ENCODE data around the gene ATG7. TPM values are rescaled to one million over a fixed set of nuclear protein-coding genes. Genes with fewer than 3 reads are reported as not detected.

Gene ATG7
- total RNA-seq, 1 experiment from 2014 or later = 29.3 TPM

- no peaks in the 10 kb centered on the region for H3K9me3 ChIP-seq (ENCODE audit: control insufficient read depth in 1 of 2, insufficient read depth in 1 of 2, low read depth in 1 of 2, low read length in 2 of 2)
- ChIA-PET RAD21 (ENCODE audit: low non-redundant PET in 1 of 2, low total read pairs in 2 of 2, uncharacterized antibody in 2 of 2, unreplicated experiment in 2 of 2) (no interaction called here), POLR2A (no interaction called here), CTCF (no interaction called here)
- no peaks in the 10 kb centered on the region for H3K79me2 ChIP-seq (ENCODE audit: insufficient read depth, low read length)
- H3K9me2 ChIP-seq (ENCODE audit: insufficient read depth) = no peaks in the 10 kb centered on the region
- H3K4me1 ChIP-seq (ENCODE audit: control insufficient read depth in 1 of 2, insufficient read depth in 2 of 2, low read length in 2 of 2) = peaks cover 5 to 6% of the 10 kb centered on the region in 2 experiments
- no peaks in the 10 kb centered on the region for H3K27me3 ChIP-seq (ENCODE audit: insufficient read depth, low read length)
- BruUV-seq (replicated peaks) = no TSS peak
- no peak overlapping the region for H3K4me3 ChIP-seq (replicated peaks in 1 of 2; ENCODE audit: low read depth in 1 of 2, low read length in 2 of 2)
- no peak for ATAC-seq
- H3K4me2 ChIP-seq (ENCODE audit: low read length) = no peak overlapping the region
- no peak overlapping the region for H3K9ac ChIP-seq (ENCODE audit: low read length)
- no peak for TF ChIP-seq EZH2phosphoT487 (IDR thresholded peaks at IDR 0.05; ENCODE audit: borderline replicate concordance)
- no peak for TF ChIP-seq CBX3 (IDR thresholded peaks at IDR 0.05; ENCODE audit: low read depth)
- no peak for TF ChIP-seq POLR2A (IDR thresholded peaks at IDR 0.05; ENCODE audit: borderline replicate concordance, extremely low read depth, insufficient read depth, insufficient read length)
- no peak for TF ChIP-seq EGR1 (IDR thresholded peaks at IDR 0.05; ENCODE audit: low read depth)
- no peak for TF ChIP-seq ATF3 (IDR thresholded peaks at IDR 0.05)
- no peak for DNase-seq (ENCODE audit: low read depth, low spot score)
- no peak overlapping the region for H2AFZ ChIP-seq (ENCODE audit: low read depth, low read length, poor library complexity, severe bottlenecking)
- no peaks in the 10 kb centered on the region for H3K36me3 ChIP-seq (ENCODE audit: control insufficient read depth in 1 of 2, insufficient read depth in 2 of 2, low read length in 2 of 2)
- no peak overlapping the region for H3K27ac ChIP-seq (ENCODE audit: low read depth, low read length)
- intact Hi-C loops (cut with micrococcal nuclease) = no loop called here
- no peaks in the 10 kb centered on the region for H4K20me1 ChIP-seq (ENCODE audit: insufficient read depth)
Observed at GRCh38 chr3:11481556-11481955, 209.4 kb downstream of the ATG7 start.

- no peaks in the 10 kb centered on the region for H4K20me1 ChIP-seq (ENCODE audit: insufficient read depth)
- H3K27ac ChIP-seq (ENCODE audit: low read depth, low read length) = no peak overlapping the region
- no peaks in the 10 kb centered on the region for H3K9me2 ChIP-seq (ENCODE audit: insufficient read depth)
- no peaks in the 10 kb centered on the region for H3K9me3 ChIP-seq (ENCODE audit: control insufficient read depth in 1 of 2, insufficient read depth in 1 of 2, low read depth in 1 of 2, low read length in 2 of 2)
- peaks cover 5 to 6% of the 10 kb centered on the region in 2 experiments for H3K4me1 ChIP-seq (ENCODE audit: control insufficient read depth in 1 of 2, insufficient read depth in 2 of 2, low read length in 2 of 2)
- H3K36me3 ChIP-seq (ENCODE audit: control insufficient read depth in 1 of 2, insufficient read depth in 2 of 2, low read length in 2 of 2) = no peaks in the 10 kb centered on the region
- no peak overlapping the region for H3K4me2 ChIP-seq (ENCODE audit: low read length)
- ATAC-seq (no peak), DNase-seq (ENCODE audit: low read depth, low spot score) (no peak)
- no peak overlapping the region for H3K9ac ChIP-seq (ENCODE audit: low read length)
- intact Hi-C loops (cut with micrococcal nuclease) = no loop called here
- no peak overlapping the region for H3K4me3 ChIP-seq (replicated peaks in 1 of 2; ENCODE audit: low read depth in 1 of 2, low read length in 2 of 2)
- H3K27me3 ChIP-seq (ENCODE audit: insufficient read depth, low read length) = no peaks in the 10 kb centered on the region
- BruUV-seq (replicated peaks) = no TSS peak
- ChIA-PET POLR2A (no interaction called here), RAD21 (ENCODE audit: low non-redundant PET in 1 of 2, low total read pairs in 2 of 2, uncharacterized antibody in 2 of 2, unreplicated experiment in 2 of 2) (no interaction called here), CTCF (no interaction called here)
- no peak overlapping the region for H2AFZ ChIP-seq (ENCODE audit: low read depth, low read length, poor library complexity, severe bottlenecking)
- no peaks in the 10 kb centered on the region for H3K79me2 ChIP-seq (ENCODE audit: insufficient read depth, low read length)
- TF ChIP-seq SP1 (IDR thresholded peaks at IDR 0.05; ENCODE audit: low read depth) (no peak), EGR1 (IDR thresholded peaks at IDR 0.05; ENCODE audit: low read depth) (no peak), POLR2A (IDR thresholded peaks at IDR 0.05; ENCODE audit: borderline replicate concordance, extremely low read depth, insufficient read depth, insufficient read length) (no peak), REST (IDR thresholded peaks at IDR 0.05; ENCODE audit: low read depth) (no peak), FOSL1 (IDR thresholded peaks at IDR 0.05; ENCODE audit: low read depth) (no peak), YY1 (IDR thresholded peaks at IDR 0.05; ENCODE audit: extremely low read depth, insufficient replicate concordance, low read depth, low read length) (no peak), CEBPB (IDR thresholded peaks at IDR 0.05; ENCODE audit: low read depth) (no peak), MAX (IDR thresholded peaks at IDR 0.05) (no peak), EZH2 (IDR thresholded peaks at IDR 0.05) (no peak), EZH2phosphoT487 (IDR thresholded peaks at IDR 0.05; ENCODE audit: borderline replicate concordance) (no peak), ZBTB33 (IDR thresholded peaks at IDR 0.05; ENCODE audit: extremely low read depth, insufficient replicate concordance, low read length) (no peak), ELF1 (IDR thresholded peaks at IDR 0.05; ENCODE audit: borderline replicate concordance, low read depth) (no peak), TCF7L2 (IDR thresholded peaks at IDR 0.05; ENCODE audit: borderline replicate concordance, extremely low read depth, insufficient read depth, insufficient read length) (no peak)
Observed at GRCh38 chr3:11482021-11482420, 209.8 kb downstream of the ATG7 start.

All from HCT116 (cell line).